Activated naive CD8-positive, alpha-beta T cell treated with anti-CD3 and anti-CD28 coated beads, Interleukin-2, amount 10 ng/mL, durations not matched to agents 7 days and 5 days (primary cell): Measurements from ENCODE around the gene CDKL5. TPM values are rescaled to one million over a fixed set of nuclear protein-coding genes. Genes with fewer than 3 reads are reported as not detected.
A peak's percentile ranks its signal among the peaks of the same experiment; 100 is the strongest.

Experiments used
- ATAC-seq: fragments of 150-1000 bp; cut with Tn5 transposase; one replicate; pipeline ENCODE4 v1.10.0; 2021; ENCODE audit warnings: low read depth, moderate library complexity
- POLR2A ChIA-PET: fragments of 350-600 bp; sonication (Branson Sonifier 250); formaldehyde crosslinking; loops from one replicate; lab custom pipeline; 2021; ENCODE audit warnings: antibody characterized with exemption; lab: Charles Lee
- DNase-seq: peaks from one replicate; pipeline ENCODE4 v3.0.0; 2021
- H3K27ac Mint-ChIP-seq: one replicate; pipeline ENCODE4 v1.8.0; 2022; ENCODE audit warnings: mild to moderate bottlenecking, mixed read lengths
- H3K27me3 Mint-ChIP-seq: one replicate; pipeline ENCODE4 v1.8.0; 2022; ENCODE audit warnings: mild to moderate bottlenecking, moderate library complexity, mixed read lengths
- H3K36me3 Mint-ChIP-seq: one replicate; pipeline ENCODE4 v1.8.0; 2021; ENCODE audit warnings: mild to moderate bottlenecking, mixed read lengths
- H3K4me1 Mint-ChIP-seq: one replicate; pipeline ENCODE4 v1.8.0; 2021; ENCODE audit warnings: mixed read lengths
- H3K4me3 Mint-ChIP-seq: one replicate; pipeline ENCODE4 v1.8.0; 2022; ENCODE audit warnings: mild to moderate bottlenecking, moderate library complexity, mixed read lengths
- H3K9me3 Mint-ChIP-seq: one replicate; pipeline ENCODE4 v1.8.0; 2021; ENCODE audit warnings: mixed read lengths
- total RNA-seq, 2 experiments: library from RNA; stranded (reverse); gene quantifications; one replicate each; pipeline ENCODE4 v1.2.3, GENCODE V29; 2021

The CDKL5 gene
- total RNA-seq: 1 to 10 TPM; 2.2 TPM

DNA sequence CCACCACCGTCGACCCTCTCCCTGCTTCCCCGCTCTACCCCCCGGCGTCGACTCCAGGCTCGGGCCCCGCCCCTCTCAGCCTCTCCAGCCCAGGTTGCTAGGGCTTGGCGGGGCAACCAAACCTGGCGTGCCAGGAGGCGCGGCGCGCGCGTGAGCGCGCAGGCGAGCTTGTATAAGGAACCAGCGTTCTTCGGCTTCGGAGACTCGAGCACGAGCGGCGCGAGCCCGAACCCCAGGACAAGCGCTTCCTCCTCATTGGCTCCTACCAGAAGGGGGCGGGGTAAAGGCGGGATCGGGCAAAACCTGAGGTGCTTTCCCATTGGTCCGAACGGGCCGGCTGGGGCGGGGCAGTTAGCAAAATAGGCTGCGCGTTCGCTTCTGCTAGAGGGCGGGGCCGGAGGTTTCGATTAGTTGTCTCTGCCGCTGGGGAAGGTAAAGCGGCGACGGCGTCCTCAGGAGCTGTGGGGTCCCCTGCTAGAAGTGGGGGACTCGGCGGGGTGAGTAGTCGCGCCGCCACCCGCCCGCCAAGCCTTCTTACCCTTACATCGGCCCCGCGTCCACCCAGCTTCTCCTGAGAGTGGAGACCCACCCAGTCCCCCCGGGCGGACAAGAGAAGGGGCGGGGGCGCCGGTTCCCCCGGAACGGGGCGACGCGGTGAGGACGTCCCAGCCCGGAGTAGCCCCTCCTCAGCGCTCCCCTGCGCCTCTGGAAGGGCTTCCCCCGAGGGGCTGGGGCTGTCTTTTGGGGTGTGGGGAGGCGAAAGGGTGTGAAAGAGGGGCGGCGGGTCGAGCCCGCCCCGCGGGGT, at the start of gene CDKL5:
Gene CDKL5 (plus strand): TSS at position 410 of the 805 bp plus-strand sequence. CDS start 81,489 bp downstream, outside the sequence.
- peak; percentile 90 for ATAC-seq
- peak within 1 kb of the TSS; percentile 91 for H3K4me3 Mint-ChIP-seq

DNA sequence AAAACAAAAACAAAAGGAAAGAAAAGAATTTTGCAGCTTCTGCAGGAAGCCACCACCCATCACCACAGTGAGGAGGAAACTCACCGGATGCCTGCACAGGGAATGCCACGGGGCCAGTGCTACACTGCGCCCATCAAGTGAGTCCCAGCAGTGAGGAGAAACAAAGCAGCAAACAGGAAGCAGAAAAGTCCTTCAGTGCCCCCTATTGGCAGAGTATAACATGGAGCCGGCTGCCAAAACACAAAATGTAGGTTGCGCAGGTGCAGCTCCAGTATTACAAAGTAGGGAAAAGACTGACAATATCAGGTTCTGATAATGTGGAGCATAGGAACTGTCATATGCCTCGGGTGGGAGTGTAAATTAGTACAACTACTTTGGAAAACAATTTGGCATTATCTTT, 47.6 kb upstream of the CDKL5 start:
- POLR2A ChIA-PET: no interaction called here
- no peaks in the 10 kb centered on the region for H3K36me3 Mint-ChIP-seq
- H3K9me3 Mint-ChIP-seq: no peaks in the 10 kb centered on the region
- no peak overlapping the region for H3K27ac Mint-ChIP-seq
- DNase-seq: no peak
- ATAC-seq: no peak
- no peaks in the 10 kb centered on the region for H3K27me3 Mint-ChIP-seq
- H3K4me1 Mint-ChIP-seq: peaks cover 4% of the 10 kb centered on the region
- H3K4me3 Mint-ChIP-seq: no peak overlapping the region

More for the DNA sequence above, at the start of gene CDKL5:
- DNase-seq: peak; percentile 88
- peak within 1 kb of the TSS; percentile 85 for H3K27ac Mint-ChIP-seq
- POLR2A ChIA-PET: interaction anchor here (0.7 kb wide), 1 partner anchor 436 kb away, joined by 3 read pairs; no protein-coding TSS in a partner anchor
- peaks cover 4% of the 10 kb centered on the region for H3K27me3 Mint-ChIP-seq
- peaks cover 8% of the 10 kb centered on the region for H3K4me1 Mint-ChIP-seq
- H3K36me3 Mint-ChIP-seq: no peaks in the 10 kb centered on the region
- H3K9me3 Mint-ChIP-seq: no peaks in the 10 kb centered on the region

DNA sequence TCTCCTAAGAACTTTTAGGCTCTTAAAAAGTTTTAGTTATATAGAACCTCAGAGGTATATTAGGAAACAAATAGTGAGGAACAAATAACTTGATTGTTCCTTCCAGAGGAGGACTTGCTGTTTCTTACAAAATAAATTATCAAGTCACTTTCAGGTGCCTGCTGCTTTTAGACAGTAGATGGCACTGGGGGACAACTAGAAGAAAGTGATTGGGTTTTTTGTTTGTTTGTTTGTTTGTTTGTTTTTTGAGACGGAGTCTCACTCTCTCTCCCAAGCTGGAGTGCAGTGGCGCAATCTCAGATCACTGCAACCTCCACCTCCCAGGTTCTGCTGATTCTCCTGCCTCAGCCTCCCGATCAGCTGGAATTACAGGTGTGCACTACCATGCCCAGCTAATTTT, 35.4 kb upstream of the CDKL5 start:
- ATAC-seq (no peak), DNase-seq (no peak)
- POLR2A ChIA-PET: no interaction called here
- no peak overlapping the region for H3K27ac Mint-ChIP-seq
- H3K27me3 Mint-ChIP-seq: no peaks in the 10 kb centered on the region
- no peak overlapping the region for H3K4me3 Mint-ChIP-seq
- no peaks in the 10 kb centered on the region for H3K9me3 Mint-ChIP-seq
- H3K36me3 Mint-ChIP-seq: no peaks in the 10 kb centered on the region
- H3K4me1 Mint-ChIP-seq: peaks cover 1% of the 10 kb centered on the region

DNA sequence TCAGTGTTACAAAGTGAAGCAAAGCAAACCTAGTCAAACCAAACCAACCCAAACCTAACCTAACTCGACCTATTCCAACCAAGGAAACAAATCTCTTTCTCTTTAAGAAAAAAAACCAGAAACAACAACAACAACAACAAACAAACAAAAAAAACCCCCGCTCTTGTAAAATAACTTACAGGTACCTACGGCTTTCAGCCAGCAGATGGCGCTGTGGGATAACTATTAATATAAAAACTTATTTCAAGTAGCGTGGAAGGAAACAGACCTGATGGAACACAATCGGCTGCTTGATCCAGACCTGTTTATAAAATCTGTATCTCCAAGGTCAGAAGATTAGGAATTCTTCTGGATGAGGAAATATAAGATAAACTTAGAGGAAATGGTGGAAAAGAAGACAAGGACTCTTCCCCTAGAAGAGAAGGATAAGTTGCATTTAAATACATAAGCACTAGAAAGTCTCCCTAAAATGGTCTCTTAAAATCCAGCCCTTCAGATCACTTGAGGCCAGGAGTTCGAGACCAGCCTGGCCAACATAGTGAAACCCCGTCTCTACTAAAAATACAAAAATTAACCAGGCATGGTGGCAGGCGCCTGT, 34.4 kb upstream of the CDKL5 start:
- no peaks in the 10 kb centered on the region for H3K9me3 Mint-ChIP-seq
- POLR2A ChIA-PET: no interaction called here
- no peaks in the 10 kb centered on the region for H3K36me3 Mint-ChIP-seq
- DNase-seq: peak; percentile 30
- H3K4me1 Mint-ChIP-seq: peaks cover 1% of the 10 kb centered on the region
- no peak overlapping the region for H3K27ac Mint-ChIP-seq
- ATAC-seq: no peak
- H3K27me3 Mint-ChIP-seq: no peaks in the 10 kb centered on the region
- no peak overlapping the region for H3K4me3 Mint-ChIP-seq

DNA sequence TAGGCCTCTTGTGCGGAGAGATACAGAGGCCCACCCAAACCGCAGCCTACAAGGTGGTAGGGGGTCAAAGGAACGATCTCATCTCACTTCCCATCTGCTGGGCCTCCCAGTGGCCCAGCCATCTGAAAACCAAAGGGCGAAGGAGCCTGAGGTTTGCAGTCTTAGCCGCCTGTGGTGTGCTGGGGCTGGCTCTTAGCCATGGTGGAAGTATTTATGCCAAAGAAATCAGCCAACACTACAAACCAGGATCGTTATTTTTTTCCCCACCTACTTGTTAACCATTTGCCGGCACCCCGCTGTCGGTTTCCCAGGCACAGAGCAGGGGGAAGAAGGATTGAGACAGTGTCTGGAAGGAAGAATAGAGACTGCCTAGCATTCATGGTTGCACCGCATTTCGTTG, 30.9 kb upstream of the CDKL5 start:
- H3K36me3 Mint-ChIP-seq: no peaks in the 10 kb centered on the region
- ATAC-seq: no peak
- H3K9me3 Mint-ChIP-seq: no peaks in the 10 kb centered on the region
- H3K4me3 Mint-ChIP-seq: no peak overlapping the region
- H3K27me3 Mint-ChIP-seq: no peaks in the 10 kb centered on the region
- DNase-seq: no peak
- POLR2A ChIA-PET: no interaction called here
- no peak overlapping the region for H3K27ac Mint-ChIP-seq
- H3K4me1 Mint-ChIP-seq: peaks cover 1% of the 10 kb centered on the region

DNA sequence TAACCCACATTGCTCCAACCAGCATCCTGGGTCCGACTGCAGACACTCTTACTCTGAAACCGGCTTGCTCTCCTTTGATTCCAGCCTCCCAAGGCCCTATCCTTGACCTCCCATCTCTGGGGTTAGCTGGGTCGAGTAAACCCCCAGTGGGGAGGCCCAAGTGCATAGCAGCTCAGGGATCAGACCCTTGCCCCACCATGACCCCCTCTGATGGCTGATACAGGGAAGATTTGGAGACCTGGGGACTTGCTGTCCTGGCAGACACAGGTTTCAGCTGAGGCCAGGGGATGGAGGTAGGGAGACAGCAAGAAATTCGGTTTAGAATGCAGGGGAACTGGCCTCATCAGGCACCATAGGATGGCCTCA, 23.6 kb upstream of the CDKL5 start:
- H3K36me3 Mint-ChIP-seq: no peaks in the 10 kb centered on the region
- no peak for ATAC-seq

DNA sequence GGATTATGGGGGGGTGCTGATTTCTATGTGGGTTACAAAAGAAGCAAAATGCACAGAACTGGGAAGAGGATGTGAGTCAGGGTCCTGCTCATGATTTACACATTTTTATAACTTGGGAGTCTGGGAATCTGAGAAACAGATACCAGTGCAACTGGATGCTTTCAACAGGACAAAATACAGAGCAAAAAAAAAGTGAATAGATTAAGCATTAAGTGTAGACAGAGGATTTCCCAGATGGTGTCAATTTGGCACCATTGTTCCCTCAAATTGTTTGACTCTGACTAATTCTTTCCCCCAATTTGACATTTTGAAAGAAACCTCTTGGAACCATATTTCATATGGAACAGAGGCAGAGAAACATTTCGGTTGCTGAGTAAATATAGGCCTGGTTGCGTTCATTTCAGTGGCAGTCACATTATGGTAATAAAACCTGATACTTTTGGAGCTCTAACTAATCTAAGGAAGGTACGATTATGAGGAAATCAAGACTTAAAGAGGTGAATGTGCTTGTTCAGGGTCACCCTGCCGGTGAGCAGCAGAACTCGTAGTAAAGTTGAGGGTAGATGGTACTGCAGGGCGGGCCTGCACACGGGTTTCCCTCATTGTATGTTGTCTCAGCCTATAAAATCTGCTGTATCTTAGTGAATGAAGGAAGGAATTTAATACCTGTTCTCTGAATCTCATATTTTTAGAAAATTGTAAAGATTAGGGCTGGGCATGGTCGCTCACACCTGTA, 18.7 kb upstream of the CDKL5 start:
- no peaks in the 10 kb centered on the region for H3K36me3 Mint-ChIP-seq
- ATAC-seq: no peak
- no peak overlapping the region for H3K27ac Mint-ChIP-seq
- H3K4me1 Mint-ChIP-seq: no peaks in the 10 kb centered on the region
- no peaks in the 10 kb centered on the region for H3K9me3 Mint-ChIP-seq
- H3K27me3 Mint-ChIP-seq: no peaks in the 10 kb centered on the region
- no peak overlapping the region for H3K4me3 Mint-ChIP-seq
- no peak for DNase-seq
- POLR2A ChIA-PET: no interaction called here

More for the DNA sequence above, 23.6 kb upstream of the CDKL5 start:
- DNase-seq: no peak
- H3K9me3 Mint-ChIP-seq: no peaks in the 10 kb centered on the region
- no peaks in the 10 kb centered on the region for H3K4me1 Mint-ChIP-seq
- H3K4me3 Mint-ChIP-seq: no peak overlapping the region
- no peaks in the 10 kb centered on the region for H3K27me3 Mint-ChIP-seq
- no peak overlapping the region for H3K27ac Mint-ChIP-seq
- POLR2A ChIA-PET: no interaction called here

DNA sequence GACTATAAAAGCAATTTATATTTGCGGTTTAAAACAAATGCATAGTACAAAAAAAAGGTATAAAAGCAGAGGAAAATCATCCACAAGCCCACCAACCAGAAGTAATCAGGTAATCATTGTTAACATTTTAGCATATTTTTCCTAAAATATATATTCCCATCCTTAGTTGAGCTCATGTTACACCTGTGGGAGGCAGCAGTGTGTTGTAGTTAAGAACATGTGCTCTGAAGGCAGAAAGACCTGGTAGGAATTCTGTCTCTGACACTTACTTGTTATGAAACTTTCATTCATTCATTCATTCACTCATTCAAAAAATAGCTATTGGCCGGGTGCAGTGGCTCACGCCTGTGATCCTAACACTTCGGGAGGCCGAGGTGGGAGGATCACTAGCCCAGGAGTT, 15.4 kb upstream of the CDKL5 start:
- H3K9me3 Mint-ChIP-seq: no peaks in the 10 kb centered on the region
- no peak for ATAC-seq
- no peak overlapping the region for H3K4me3 Mint-ChIP-seq
- no peak for DNase-seq
- POLR2A ChIA-PET: no interaction called here
- H3K27me3 Mint-ChIP-seq: no peaks in the 10 kb centered on the region
- H3K36me3 Mint-ChIP-seq: no peaks in the 10 kb centered on the region
- no peaks in the 10 kb centered on the region for H3K4me1 Mint-ChIP-seq
- H3K27ac Mint-ChIP-seq: no peak overlapping the region

DNA sequence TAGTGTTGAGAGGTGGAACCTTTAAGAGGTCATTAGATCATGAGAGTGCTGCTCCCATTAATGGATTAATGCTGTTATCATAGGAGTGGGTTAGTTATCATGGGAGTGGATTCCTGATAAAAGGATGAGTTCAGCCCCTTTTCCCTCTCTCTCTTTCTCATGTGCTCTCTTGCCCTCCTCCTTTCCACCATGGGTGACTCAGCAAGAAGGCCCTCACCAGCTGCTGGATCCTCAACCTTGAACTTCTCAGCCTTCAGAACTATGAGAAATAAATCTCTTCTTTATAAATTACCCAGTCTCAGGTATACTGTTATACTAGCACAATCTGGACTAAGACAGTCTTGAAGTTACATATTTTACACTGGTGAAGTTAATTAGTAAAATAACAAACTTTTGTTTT, 10.0 kb upstream of the CDKL5 start:
- Mint-ChIP-seq H3K27ac (no peak overlapping the region), H3K4me3 (no peak overlapping the region), H3K4me1 (no peaks in the 10 kb centered on the region), H3K36me3 (no peaks in the 10 kb centered on the region), H3K27me3 (no peaks in the 10 kb centered on the region), H3K9me3 (no peaks in the 10 kb centered on the region)
- POLR2A ChIA-PET: no interaction called here
- ATAC-seq (no peak), DNase-seq (no peak)

DNA sequence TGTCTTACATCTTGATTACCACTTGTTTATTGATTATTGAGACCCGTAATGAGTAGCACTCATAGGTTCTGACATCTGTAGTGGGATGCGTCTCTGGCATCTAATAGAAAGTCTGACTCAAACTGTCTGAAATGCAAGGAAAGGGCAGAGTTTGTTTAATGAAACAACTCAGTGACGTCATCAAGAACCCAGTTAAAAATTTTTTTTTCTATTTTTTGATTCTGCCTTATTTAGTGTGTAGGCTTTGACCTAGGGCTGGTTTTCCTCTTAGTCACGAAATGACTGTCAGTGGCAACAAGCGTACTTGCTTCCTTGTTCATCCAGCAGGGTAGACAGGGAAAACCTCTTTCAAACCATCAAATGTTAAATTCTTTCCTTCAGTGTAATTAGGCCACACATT, 3.1 kb upstream of the CDKL5 start:
- H3K4me1 Mint-ChIP-seq: peaks cover 8% of the 10 kb centered on the region
- peaks cover 4% of the 10 kb centered on the region for H3K27me3 Mint-ChIP-seq
- no peak overlapping the region for H3K4me3 Mint-ChIP-seq
- DNase-seq: no peak
- no peaks in the 10 kb centered on the region for H3K36me3 Mint-ChIP-seq
- no peak for ATAC-seq
- no peaks in the 10 kb centered on the region for H3K9me3 Mint-ChIP-seq
- H3K27ac Mint-ChIP-seq: no peak overlapping the region
- POLR2A ChIA-PET: no interaction called here

DNA sequence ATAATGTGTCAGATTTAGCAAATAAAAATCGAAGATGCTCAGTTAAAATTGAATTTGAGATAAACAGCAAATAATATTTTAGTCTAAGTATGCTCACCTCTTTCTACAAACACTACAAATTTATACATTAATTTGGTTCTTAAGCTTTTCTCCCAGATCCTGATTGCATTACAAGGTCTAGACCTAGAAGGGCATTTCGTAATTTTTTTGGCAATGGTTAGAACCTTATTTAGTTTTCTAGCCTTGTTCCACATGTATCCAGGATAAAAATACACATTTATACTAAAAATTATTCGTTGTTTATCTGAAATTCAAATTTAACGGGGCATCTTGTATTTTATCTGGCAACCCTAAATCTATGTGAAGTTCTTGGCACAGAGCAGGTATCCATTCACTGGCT, 2.5 kb upstream of the CDKL5 start:
- POLR2A ChIA-PET: no interaction called here
- Mint-ChIP-seq H3K9me3 (no peaks in the 10 kb centered on the region), H3K36me3 (no peaks in the 10 kb centered on the region), H3K4me3 (no peak overlapping the region), H3K27me3 (peaks cover 4% of the 10 kb centered on the region), H3K4me1 (peaks cover 8% of the 10 kb centered on the region), H3K27ac (no peak overlapping the region)
- DNase-seq (no peak), ATAC-seq (no peak)

DNA sequence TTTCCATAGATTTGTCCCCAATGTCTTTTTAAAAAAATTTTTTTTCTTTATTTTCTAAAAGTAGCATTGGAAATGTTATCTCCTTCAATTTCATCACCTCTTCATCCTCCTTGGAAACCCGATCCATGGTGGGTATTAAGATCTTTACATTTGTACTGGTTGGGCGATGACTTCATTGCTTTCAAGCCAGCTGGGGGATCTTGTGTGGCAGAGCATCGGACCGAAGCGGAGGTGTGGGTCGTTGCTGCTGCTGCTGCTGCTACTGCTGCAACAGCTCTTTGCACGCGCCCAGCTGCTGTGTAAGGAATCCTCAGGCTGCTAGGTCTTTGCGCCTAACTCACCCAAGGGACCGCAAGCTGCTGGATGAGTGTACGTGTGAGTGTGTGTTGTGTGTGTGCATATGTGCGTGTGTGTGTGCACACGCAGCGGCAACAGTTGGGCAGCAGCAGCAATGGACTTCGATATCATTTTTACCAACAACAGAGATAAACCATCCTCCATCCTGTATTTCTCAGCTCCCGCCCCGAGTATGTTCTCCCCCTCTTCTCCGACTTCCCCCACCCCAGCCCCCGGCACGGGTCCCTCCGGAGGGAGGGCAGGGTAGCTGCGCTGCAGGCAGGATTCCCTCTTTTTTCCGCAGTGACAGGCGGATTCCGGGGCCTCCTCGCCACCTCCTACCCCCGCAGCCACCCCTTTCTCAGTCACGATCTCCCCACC, 768 bp upstream of the CDKL5 start:
- peaks cover 8% of the 10 kb centered on the region for H3K4me1 Mint-ChIP-seq
- POLR2A ChIA-PET: interaction anchor here (0.7 kb wide), 1 partner anchor 435 kb away, joined by 3 read pairs; no protein-coding TSS in a partner anchor
- ATAC-seq (no peak), DNase-seq (peak; percentile 40)
- peak overlapping the region; percentile 91 for H3K4me3 Mint-ChIP-seq
- peak overlapping the region; percentile 85 for H3K27ac Mint-ChIP-seq
- H3K27me3 Mint-ChIP-seq: peaks cover 4% of the 10 kb centered on the region
- no peaks in the 10 kb centered on the region for H3K36me3 Mint-ChIP-seq
- H3K9me3 Mint-ChIP-seq: no peaks in the 10 kb centered on the region

DNA sequence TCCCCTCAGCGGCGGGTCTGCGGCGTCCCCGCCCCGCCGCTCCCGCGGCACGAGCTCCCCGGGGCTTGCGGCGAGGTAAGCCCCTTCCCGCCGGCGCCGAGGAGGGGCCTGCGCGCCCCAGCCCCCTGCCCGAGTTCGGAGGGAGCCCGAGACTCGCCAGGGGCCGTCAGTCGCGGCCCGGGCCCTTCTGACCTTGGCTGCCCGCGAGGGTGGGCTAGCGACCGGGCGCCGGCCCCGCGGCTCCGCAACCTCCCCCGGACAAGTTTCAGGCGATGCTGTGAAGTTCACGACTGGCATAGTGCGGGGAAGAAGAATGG, 554 bp downstream of the CDKL5 start:
- Mint-ChIP-seq H3K9me3 (no peaks in the 10 kb centered on the region), H3K4me1 (peaks cover 8% of the 10 kb centered on the region), H3K36me3 (no peaks in the 10 kb centered on the region), H3K27me3 (peaks cover 4% of the 10 kb centered on the region), H3K27ac (no peak overlapping the region), H3K4me3 (peak overlapping the region; percentile 70)
- ATAC-seq (no peak), DNase-seq (no peak)
- POLR2A ChIA-PET: no interaction called here
